HUES48 (cell line): ENCODE data around the gene GSTM4.
A peak's percentile ranks its signal among the peaks of the same experiment; 100 is the strongest.

Source experiments
- H3K27ac ChIP-seq: one replicate; pipeline ENCODE4 v1.7.0; 2013; ENCODE audit warnings: low read depth, low read length, inconsistent platforms
- H3K27me3 ChIP-seq: 2 replicates; pipeline ENCODE4 v1.6.1; 2013; ENCODE audit warnings: mild to moderate bottlenecking, low read length; ENCODE audit not compliant: control insufficient read depth, insufficient read depth
- H3K36me3 ChIP-seq: 2 replicates; pipeline ENCODE4 v1.6.1; 2013; ENCODE audit warnings: low read length; ENCODE audit not compliant: control insufficient read depth, insufficient read depth
- H3K4me1 ChIP-seq: 2 replicates; pipeline ENCODE4 v1.6.1; 2013; ENCODE audit warnings: mild to moderate bottlenecking, low read length; ENCODE audit not compliant: control insufficient read depth, insufficient read depth
- H3K4me3 ChIP-seq: 2 replicates; pipeline ENCODE4 v1.5.1; 2013; ENCODE audit warnings: mild to moderate bottlenecking, low read depth, low read length
- H3K9ac ChIP-seq: 2 replicates; pipeline ENCODE4 v1.6.1; 2013; ENCODE audit warnings: mild to moderate bottlenecking, low read depth, low read length, moderate library complexity
- H3K9me3 ChIP-seq: 2 replicates; pipeline ENCODE4 v1.6.1; 2013; ENCODE audit warnings: low read length; ENCODE audit not compliant: control insufficient read depth, insufficient read depth

GSTM4 gene

DNA sequence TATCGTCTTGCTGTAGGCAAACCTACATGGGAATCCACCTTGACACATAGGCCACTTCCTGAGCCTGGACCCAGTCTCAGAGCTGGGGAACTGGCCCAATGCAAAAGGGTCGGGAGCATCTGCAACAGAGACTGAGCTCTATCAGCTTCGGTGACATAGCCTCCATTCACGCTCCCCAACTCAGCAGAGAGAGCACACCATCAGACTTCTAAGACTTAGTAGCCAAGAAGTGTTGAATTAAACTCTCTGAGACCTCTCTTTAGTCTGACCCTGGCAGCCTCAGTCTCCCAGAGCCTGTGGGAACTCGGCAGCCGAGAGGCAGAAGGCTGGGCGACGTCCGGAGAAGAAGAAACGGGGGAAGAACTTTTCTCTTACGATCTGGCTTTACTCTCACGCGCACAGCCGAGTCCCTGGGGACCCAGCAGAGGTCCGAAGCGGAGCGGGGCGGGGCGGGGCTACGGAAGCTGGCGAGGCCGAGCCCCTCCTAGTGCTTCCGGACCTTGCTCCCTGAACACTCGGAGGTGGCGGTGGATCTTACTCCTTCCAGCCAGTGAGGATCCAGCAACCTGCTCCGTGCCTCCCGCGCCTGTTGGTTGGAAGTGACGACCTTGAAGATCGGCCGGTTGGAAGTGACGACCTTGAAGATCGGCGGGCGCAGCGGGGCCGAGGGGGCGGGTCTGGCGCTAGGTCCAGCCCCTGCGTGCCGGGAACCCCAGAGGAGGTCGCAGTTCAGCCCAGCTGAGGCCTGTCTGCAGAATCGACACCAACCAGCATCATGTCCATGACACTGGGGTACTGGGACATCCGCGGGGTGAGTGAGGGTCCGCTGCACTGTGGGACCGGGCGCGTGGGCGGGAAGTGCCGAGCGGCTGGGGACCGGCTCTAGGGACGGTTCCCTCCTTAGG, at the start of gene GSTM4:
TSS of gene GSTM4 (plus strand) at position 485 of the 905 bp plus-strand sequence. CDS start at position 776, 291 bp downstream.
- peak within 1 kb of the TSS; percentile 61 for H3K9ac ChIP-seq
- no peaks in the 10 kb centered on the region for H3K4me1 ChIP-seq
- peak within 1 kb of the TSS; percentile 67 for H3K27ac ChIP-seq
- peak within 1 kb of the TSS; percentile 79 for H3K4me3 ChIP-seq
- peaks cover 13% of the 10 kb centered on the region for H3K27me3 ChIP-seq
- H3K36me3 ChIP-seq: no peaks in the 10 kb centered on the region
- no peaks in the 10 kb centered on the region for H3K9me3 ChIP-seq

DNA sequence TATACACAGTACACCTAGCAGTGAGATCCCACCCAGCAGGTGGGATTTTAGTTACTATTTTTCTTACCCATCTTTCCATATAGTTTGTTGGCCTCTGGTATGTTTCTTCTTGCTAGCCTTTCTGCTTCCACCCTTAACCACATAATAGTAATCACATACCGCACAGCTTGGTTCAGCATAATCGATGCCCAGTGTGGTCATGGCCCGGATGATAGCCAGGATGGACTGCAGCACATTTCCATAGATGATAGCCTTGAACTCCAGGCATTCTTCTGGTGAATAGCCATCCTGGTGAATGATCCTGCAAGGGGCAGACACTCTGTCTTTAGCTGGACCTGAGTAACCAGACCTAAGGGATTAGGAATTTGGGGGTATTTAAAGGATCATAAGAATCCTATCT, 46.0 kb upstream of the GSTM4 start:
- H3K27ac ChIP-seq: no peak overlapping the region
- H3K9ac ChIP-seq: no peak overlapping the region
- no peak overlapping the region for H3K4me3 ChIP-seq
- no peaks in the 10 kb centered on the region for H3K9me3 ChIP-seq
- no peaks in the 10 kb centered on the region for H3K27me3 ChIP-seq
- peaks cover 10% of the 10 kb centered on the region; the same call in 1 of the 2 replicates for H3K4me1 ChIP-seq
- H3K36me3 ChIP-seq: no peaks in the 10 kb centered on the region

DNA sequence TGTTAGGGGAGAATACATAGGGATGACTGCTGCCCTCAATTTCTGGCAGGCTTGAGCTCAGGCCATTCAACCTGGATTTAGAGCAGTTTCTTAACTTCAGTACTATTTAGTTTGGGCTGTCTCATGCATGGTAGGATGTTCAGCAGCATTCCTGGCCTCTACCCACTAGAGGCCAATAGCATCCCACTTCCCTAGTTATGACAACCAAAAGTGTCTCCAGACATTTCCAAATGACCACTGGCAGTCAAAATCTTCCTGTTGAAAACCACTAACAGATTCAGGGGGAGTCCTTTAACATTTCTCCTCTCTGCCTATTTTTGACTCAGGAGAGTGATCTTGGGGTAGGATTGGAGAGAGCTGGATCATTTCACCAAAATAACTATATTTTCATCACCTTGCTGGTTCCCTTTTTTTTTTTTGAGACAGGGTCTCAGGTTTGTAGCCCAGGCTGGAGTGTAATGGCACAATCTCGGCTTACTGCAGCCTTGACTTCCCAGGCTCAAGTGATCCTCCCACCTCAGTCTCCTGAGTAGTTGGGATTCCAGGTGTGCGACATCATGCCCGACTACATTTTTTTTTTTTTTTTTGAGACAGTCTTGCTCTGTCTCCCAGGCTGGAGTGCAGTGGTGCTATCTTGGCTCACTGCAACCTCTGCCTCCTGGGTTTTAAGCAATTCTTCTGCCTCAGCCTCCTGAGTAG, 45.1 kb upstream of the GSTM4 start:
- Histone ChIP-seq H3K27me3 (no peaks in the 10 kb centered on the region), H3K4me3 (no peak overlapping the region), H3K4me1 (peaks cover 10% of the 10 kb centered on the region; the same call in 1 of the 2 replicates), H3K27ac (peak overlapping the region; percentile 42), H3K9me3 (no peaks in the 10 kb centered on the region), H3K36me3 (no peaks in the 10 kb centered on the region), H3K9ac (no peak overlapping the region)

DNA sequence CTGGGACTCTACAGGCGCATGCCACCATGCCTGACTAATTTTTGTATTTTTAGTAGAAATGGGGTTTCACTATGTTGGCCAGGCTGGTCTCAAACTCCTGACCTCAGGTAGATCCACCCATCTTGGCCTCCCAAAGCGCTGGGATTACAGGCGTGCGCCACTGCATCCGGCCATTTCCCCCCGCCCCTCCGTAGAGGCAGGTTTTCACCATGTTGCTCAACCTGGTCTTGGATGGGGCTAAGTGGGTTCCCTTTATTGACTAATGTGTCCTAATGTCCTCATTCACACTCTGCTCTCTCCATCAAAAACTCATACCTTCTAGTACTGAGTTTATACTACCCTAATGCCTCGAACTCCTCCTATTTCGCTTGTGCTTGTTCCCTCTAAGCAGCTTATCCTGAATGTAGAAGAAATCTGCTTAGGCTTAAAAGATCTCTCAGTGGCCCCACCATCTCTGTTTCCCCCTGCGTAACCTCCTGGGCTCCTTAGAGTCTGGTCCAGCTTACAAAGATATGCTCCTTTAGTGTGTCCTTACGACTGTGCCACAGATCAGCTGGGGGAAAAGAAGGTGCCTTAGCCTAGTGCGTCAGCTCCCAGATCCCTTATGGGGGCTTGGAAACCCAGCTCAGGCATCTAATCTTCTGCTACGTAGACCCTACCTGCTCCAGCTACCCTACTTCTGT, 44.5 kb upstream of the GSTM4 start:
- Histone ChIP-seq H3K27me3 (no peaks in the 10 kb centered on the region), H3K27ac (no peak overlapping the region), H3K9ac (no peak overlapping the region)

DNA sequence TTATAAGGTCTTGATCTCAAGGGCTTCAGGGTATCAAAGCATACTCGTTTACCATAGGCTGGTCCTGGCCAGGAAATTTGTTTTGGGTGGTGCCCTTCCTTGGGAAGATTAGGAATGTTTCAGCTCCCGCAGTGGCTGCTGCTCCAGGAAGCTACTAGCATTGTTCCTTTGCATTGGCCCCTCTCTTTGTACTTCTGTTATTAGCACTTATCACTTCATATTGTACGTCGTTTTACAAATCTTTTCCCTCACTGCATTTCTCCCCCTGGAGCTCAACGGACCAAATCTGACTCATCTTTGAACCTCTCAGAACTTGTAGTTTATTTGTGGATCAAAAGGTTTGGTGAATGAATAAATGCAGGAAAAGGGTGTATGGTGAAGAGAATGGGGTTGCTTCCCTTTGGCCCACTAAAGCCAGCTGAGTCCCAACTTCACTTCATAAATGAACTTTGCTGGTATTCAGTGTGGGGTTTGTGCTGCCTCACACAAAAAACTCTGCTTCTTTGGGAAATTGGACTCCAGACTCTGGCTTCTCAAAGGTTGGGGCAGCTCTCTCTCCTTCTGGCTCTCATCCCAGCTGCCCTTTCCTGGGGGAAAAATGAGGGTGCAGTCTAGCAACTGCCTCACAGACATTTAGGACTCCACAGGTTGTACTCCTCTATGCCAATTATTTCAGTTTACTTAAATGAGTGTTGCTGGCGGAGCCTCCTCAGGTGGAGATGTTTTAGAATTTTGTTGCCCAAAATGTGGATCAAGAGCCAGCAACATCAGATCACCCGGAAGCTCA, 42.3 kb upstream of the GSTM4 start:
- no peaks in the 10 kb centered on the region for H3K9me3 ChIP-seq
- H3K4me3 ChIP-seq: no peak overlapping the region
- H3K9ac ChIP-seq: no peak overlapping the region
- H3K4me1 ChIP-seq: peaks cover 23% of the 10 kb centered on the region
- no peak overlapping the region for H3K27ac ChIP-seq
- no peaks in the 10 kb centered on the region for H3K36me3 ChIP-seq
- H3K27me3 ChIP-seq: no peaks in the 10 kb centered on the region

More for the DNA sequence above, 44.5 kb upstream of the GSTM4 start:
- H3K36me3 ChIP-seq: no peaks in the 10 kb centered on the region
- H3K4me1 ChIP-seq: peaks cover 10% of the 10 kb centered on the region; the same call in 1 of the 2 replicates
- no peak overlapping the region for H3K4me3 ChIP-seq
- no peaks in the 10 kb centered on the region for H3K9me3 ChIP-seq

DNA sequence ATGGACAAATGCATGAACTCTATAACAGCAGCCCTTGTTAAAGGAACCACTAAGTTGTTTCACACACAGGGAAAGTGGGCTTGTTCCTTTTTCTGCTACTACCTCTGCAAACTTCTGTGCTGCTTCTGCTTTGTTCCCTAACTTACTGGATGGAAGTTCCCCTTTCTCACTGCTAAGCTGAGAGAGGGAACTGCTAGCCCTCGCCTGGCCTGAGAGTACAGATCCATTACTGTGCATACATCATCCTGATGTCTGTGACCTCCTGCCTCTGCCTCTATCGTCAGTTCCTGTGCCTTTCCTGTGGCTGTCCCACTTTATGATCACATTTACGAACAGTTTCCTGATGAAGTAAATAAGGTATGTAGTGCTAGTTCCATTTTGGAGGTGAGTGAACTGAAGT, 40.0 kb upstream of the GSTM4 start:
- Histone ChIP-seq H3K4me1 (peaks cover 26% of the 10 kb centered on the region), H3K27ac (no peak overlapping the region), H3K27me3 (no peaks in the 10 kb centered on the region), H3K9ac (no peak overlapping the region), H3K4me3 (no peak overlapping the region), H3K36me3 (no peaks in the 10 kb centered on the region), H3K9me3 (no peaks in the 10 kb centered on the region)

DNA sequence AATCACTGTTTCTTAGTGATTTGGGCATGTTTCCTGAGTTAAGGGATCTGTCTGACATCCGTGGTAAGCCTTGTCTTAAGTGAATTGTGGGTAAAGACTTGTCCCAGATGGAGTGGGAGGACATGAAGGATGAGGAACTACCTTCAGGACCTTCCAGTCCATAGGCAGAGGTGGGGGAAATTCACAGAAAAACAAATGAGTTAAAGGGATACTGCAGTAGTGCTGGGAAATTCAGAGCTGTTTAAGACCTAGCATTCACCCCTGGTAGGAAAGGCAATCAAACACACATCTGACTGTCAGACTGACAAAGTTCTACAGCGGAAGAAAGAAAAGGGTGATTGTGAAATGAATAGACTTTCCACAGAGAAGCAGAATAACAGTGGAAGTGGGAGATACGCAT, 39.5 kb upstream of the GSTM4 start:
- H3K4me3 ChIP-seq: no peak overlapping the region
- H3K27me3 ChIP-seq: no peaks in the 10 kb centered on the region
- peaks cover 26% of the 10 kb centered on the region for H3K4me1 ChIP-seq
- H3K9me3 ChIP-seq: no peaks in the 10 kb centered on the region
- no peak overlapping the region for H3K27ac ChIP-seq
- no peak overlapping the region for H3K9ac ChIP-seq
- H3K36me3 ChIP-seq: no peaks in the 10 kb centered on the region

DNA sequence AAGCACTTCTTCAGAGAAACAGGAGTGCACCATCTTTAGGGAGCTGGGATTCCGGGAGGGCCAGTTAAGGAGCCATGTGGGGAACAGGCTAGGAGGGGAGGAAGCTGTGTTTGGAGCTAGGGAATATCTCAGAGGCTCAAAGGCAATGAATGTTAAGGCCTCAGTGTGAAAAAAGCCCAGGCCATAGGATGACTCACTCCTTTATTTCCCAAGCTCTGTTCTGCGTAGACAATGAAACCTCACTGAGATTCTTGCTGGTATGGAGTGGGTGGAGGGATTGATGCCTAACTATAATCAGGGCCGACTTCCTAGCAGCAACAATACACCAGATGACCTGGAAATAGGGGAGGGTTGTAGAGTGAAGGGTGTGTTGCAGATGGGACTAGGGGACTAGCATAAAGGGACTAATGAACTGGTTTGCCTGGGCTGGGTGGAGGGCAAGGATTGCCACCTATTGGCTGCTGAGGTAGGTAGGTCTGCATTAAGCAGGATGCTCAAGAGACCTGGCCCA, 38.6 kb upstream of the GSTM4 start:
- Histone ChIP-seq H3K4me1 (peaks cover 26% of the 10 kb centered on the region), H3K36me3 (no peaks in the 10 kb centered on the region), H3K27ac (peak overlapping the region; percentile 83), H3K9me3 (no peaks in the 10 kb centered on the region), H3K4me3 (no peak overlapping the region), H3K27me3 (no peaks in the 10 kb centered on the region), H3K9ac (no peak overlapping the region)

DNA sequence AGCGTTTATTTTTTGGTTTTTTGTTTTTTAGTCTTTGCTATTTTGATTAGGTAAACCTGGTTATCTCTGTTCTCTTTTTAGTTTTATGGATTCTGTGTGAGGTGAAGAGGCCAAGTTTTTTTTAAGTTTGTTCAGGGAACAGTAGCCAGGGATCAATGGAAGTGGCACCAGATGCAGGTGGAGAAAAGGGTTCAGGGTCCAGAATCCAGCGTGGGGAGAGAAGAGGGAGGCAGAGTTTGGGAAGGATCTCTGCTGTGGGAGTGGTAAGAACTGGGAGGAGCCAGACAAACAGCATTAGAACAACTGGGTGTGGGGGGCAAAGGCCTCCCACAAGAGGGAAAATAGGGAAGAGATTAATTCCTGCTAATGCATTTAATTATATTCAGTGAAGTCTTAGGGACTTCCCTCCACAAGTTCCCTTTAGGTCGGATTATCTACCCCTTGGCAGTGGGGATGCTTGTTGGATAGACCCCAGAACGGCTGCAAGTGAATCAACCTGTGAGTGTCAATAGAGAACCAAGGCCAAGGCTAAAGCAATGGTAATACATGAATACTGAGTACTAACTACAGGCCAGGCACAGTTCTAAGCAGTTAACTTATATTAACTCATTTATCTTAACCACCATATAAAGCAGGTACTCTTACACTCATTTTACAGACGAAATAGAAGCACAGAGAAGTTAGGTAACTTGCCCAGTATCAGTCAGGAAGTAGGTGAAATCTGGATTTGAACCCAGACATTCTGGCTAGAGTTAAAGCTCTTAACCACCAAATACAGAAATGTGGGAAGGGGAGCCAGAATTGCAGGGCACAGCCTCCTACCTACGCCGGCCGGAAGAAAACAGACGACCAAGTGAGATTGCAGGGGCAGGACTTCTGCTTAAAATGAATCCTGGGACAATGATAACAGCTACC, 37.0 kb upstream of the GSTM4 start:
- peak overlapping the region; percentile 65 for H3K9ac ChIP-seq
- H3K4me3 ChIP-seq: peak overlapping the region; percentile 85
- no peaks in the 10 kb centered on the region for H3K36me3 ChIP-seq
- no peaks in the 10 kb centered on the region for H3K9me3 ChIP-seq
- peaks cover 26% of the 10 kb centered on the region for H3K4me1 ChIP-seq
- H3K27ac ChIP-seq: peak overlapping the region; percentile 72
- no peaks in the 10 kb centered on the region for H3K27me3 ChIP-seq
